Islet of Langerhans (tissue), 1 donor: Measurements from ENCODE around the gene HACD4.

Experiments
- FAIRE-seq: peaks from one replicate; lab custom pipeline; 2011; peaks lifted over from hg19 to GRCh38; lab: Jason Lieb, UNC

Gene HACD4

DNA sequence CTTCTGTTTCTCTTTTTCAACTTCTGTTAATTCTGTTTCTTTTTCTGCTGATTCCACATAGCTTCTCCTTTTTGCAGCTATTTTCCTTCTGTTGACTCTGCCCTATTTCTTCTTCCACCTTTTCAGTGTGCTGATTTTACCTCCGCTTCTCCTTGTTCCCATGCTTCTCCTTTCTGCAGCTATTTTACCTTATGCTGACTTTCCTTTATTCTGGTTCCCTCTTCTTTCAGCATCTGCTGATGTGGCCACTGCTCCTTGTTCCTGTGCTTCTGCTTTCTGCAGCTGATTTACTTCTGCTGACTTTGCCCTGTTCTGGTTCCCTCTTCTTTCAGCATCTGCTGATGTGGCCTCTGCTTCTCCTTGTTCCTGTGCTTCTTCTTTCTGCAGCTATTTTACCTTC is 58.8 kb downstream of the HACD4 start:
- FAIRE-seq = no peak

GRCh38 chr9:20962536-20963225 is 68.8 kb downstream of the HACD4 start:
- FAIRE-seq = no peak

GRCh38 chr9:20950707-20951106 is 80.7 kb downstream of the HACD4 start:
- no peak for FAIRE-seq
